GM21367 (cell line): ENCODE results near the gene ATPAF2.
A peak's percentile ranks its signal among the peaks of the same experiment; 100 is the strongest.

ENCODE experiments used
- ATAC-seq: cut with Tn5 transposase; IDR thresholded peaks from one replicate; pipeline ENCODE4 v1.9.1; 2021; ENCODE audit not compliant: unreplicated experiment

ATPAF2 gene

GRCh38 chr17:17987901-17988300, 51.1 kb downstream of the ATPAF2 start:
- no peak for ATAC-seq

- no peak for ATAC-seq
Measured at GRCh38 chr17:17987187-17987896, 51.6 kb downstream of the ATPAF2 start.

- ATAC-seq, result no peak
Measured at GRCh38 chr17:17985555-17985954, 53.4 kb downstream of the ATPAF2 start.

- no peak for ATAC-seq
Measured at GRCh38 chr17:17985153-17985552, 53.8 kb downstream of the ATPAF2 start.

GRCh38 chr17:17983776-17984175, 55.2 kb downstream of the ATPAF2 start:
- no peak for ATAC-seq

GRCh38 chr17:17983376-17983775, 55.6 kb downstream of the ATPAF2 start:
- ATAC-seq, result no peak

- no peak for ATAC-seq
Measured at GRCh38 chr17:17982801-17983200, 56.2 kb downstream of the ATPAF2 start.

- no peak for ATAC-seq
Measured at GRCh38 chr17:17981330-17981729, 57.6 kb downstream of the ATPAF2 start.

GRCh38 chr17:17979778-17980177, 59.2 kb downstream of the ATPAF2 start:
- no peak for ATAC-seq

- ATAC-seq, result no peak
Measured at GRCh38 chr17:17978481-17979424, 60.2 kb downstream of the ATPAF2 start.

- no peak for ATAC-seq
Measured at GRCh38 chr17:17976931-17977570, 61.9 kb downstream of the ATPAF2 start.

GRCh38 chr17:17975436-17975835, 63.5 kb downstream of the ATPAF2 start:
- no peak for ATAC-seq

- no peak for ATAC-seq
Measured at GRCh38 chr17:17972952-17973254, 66.1 kb downstream of the ATPAF2 start.

- peak; percentile 80 for ATAC-seq
Measured at GRCh38 chr17:17972126-17972951, 66.6 kb downstream of the ATPAF2 start, which contains the start of the genes DRC3 and TOM1L2. DRC3 (plus strand) TSS chr17:17972862; CDS start chr17:17977599, 4,737 bp downstream. TOM1L2 (minus strand) TSS chr17:17972400; CDS start chr17:17972313, 87 bp downstream.

GRCh38 chr17:17971431-17972125, 67.4 kb downstream of the ATPAF2 start:
- peak; percentile 1 for ATAC-seq

GRCh38 chr17:17970699-17971430, 68.1 kb downstream of the ATPAF2 start:
- ATAC-seq, result no peak
